ENCODE measurements around the gene IRF6.
A peak's percentile ranks its signal among the peaks of the same experiment; 100 is the strongest.

Gene IRF6

GRCh38 chr1:209759829-209760359 lies 46.0 kb downstream of the IRF6 start:
- no peak for DNase-seq (ENCODE audit: low read depth)

- DNase-seq (ENCODE audit: low read depth): no peak
Observed at GRCh38 chr1:209758400-209758799, 47.5 kb downstream of the IRF6 start.

GRCh38 chr1:209756615-209757445 lies 49.1 kb downstream of the IRF6 start:
- no peak for DNase-seq (ENCODE audit: low read depth)

GRCh38 chr1:209755926-209756614 lies 49.9 kb downstream of the IRF6 start, which contains the start of gene TRAF3IP3:
TSS of gene TRAF3IP3 (plus strand) at chr1:209756053. CDS start at chr1:209760040, 3,987 bp downstream.
- peak; percentile 65 for DNase-seq (ENCODE audit: low read depth)

- DNase-seq (ENCODE audit: low read depth): no peak
Observed at GRCh38 chr1:209755256-209755655, 50.7 kb downstream of the IRF6 start.

- DNase-seq (ENCODE audit: low read depth): no peak
Observed at GRCh38 chr1:209752890-209753289, 53.1 kb downstream of the IRF6 start.

- no peak for DNase-seq (ENCODE audit: low read depth)
Observed at GRCh38 chr1:209751627-209752231, 54.2 kb downstream of the IRF6 start.

- no peak for DNase-seq (ENCODE audit: low read depth)
Observed at GRCh38 chr1:209749670-209750323, 56.1 kb downstream of the IRF6 start.

GRCh38 chr1:209749205-209749604 lies 56.7 kb downstream of the IRF6 start:
- no peak for DNase-seq (ENCODE audit: low read depth)

- no peak for DNase-seq (ENCODE audit: low read depth)
Observed at GRCh38 chr1:209748620-209749019, 57.3 kb downstream of the IRF6 start.

- DNase-seq (ENCODE audit: low read depth): peak; percentile 71
Observed at GRCh38 chr1:209747580-209748262, 58.2 kb downstream of the IRF6 start.

- no peak for DNase-seq (ENCODE audit: low read depth)
Observed at GRCh38 chr1:209746451-209747165, 59.3 kb downstream of the IRF6 start.

- no peak for DNase-seq (ENCODE audit: low read depth)
Observed at GRCh38 chr1:209743145-209743482, 62.8 kb downstream of the IRF6 start.

- DNase-seq (ENCODE audit: low read depth): no peak
Observed at GRCh38 chr1:209742409-209743144, 63.4 kb downstream of the IRF6 start.

GRCh38 chr1:209741889-209742288 lies 64.1 kb downstream of the IRF6 start:
- DNase-seq (ENCODE audit: low read depth): no peak

- no peak for DNase-seq (ENCODE audit: low read depth)
Observed at GRCh38 chr1:209741193-209741592, 64.7 kb downstream of the IRF6 start.

GRCh38 chr1:209738270-209738669 lies 67.7 kb downstream of the IRF6 start:
- DNase-seq (ENCODE audit: low read depth): no peak

- DNase-seq (ENCODE audit: low read depth): no peak
Observed at GRCh38 chr1:209737118-209737505, 68.8 kb downstream of the IRF6 start.

GRCh38 chr1:209736490-209737117 lies 69.3 kb downstream of the IRF6 start:
- DNase-seq (ENCODE audit: low read depth): no peak
